GM19035 (cell line): ENCODE data around the gene HERC2.

Experiments
- ATAC-seq: cut with Tn5 transposase; IDR thresholded peaks from one replicate; pipeline ENCODE4 v1.9.1; 2021; ENCODE audit not compliant: unreplicated experiment

Gene HERC2

GRCh38 chr15:28079313-28079969 is 242.5 kb downstream of the HERC2 start:
- no peak for ATAC-seq

GRCh38 chr15:28078191-28078719 is 243.7 kb downstream of the HERC2 start:
- no peak for ATAC-seq

GRCh38 chr15:28075573-28075972 is 246.4 kb downstream of the HERC2 start:
- no peak for ATAC-seq

- no peak for ATAC-seq
These were observed 253.0 kb downstream of the HERC2 start for GRCh38 chr15:28068930-28069329.

- ATAC-seq, result no peak
These were observed 255.7 kb downstream of the HERC2 start for GRCh38 chr15:28066231-28066630.
